Measurements from ENCODE around the gene GALNT15.

GALNT15 gene

DNA sequence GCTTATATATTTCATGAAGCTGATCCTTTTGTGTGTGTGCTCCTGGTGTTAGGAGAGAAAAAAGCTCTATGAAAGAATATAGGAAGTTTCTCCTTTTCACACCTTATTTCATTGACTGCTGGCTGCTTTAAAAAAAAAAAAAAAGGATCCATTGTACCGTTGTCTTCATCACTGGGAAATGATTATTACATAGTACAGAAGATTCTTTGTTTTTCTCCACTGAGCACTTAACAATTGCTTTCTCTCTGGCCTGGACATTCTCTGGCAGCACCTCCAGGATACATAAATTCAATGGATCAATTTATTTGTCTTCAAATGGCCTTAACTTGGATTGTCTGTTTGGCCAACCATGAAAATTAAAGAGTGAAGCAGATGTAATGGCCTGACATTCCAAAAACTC lies 53.1 kb downstream of the GALNT15 start:
- DNase-seq (ENCODE audit: low read depth): no peak

GRCh38 chr3:16229681-16230080 lies 55.2 kb downstream of the GALNT15 start:
- DNase-seq (ENCODE audit: low read depth): no peak

GRCh38 chr3:16231983-16232382 lies 57.5 kb downstream of the GALNT15 start:
- DNase-seq (ENCODE audit: low read depth): no peak

DNA sequence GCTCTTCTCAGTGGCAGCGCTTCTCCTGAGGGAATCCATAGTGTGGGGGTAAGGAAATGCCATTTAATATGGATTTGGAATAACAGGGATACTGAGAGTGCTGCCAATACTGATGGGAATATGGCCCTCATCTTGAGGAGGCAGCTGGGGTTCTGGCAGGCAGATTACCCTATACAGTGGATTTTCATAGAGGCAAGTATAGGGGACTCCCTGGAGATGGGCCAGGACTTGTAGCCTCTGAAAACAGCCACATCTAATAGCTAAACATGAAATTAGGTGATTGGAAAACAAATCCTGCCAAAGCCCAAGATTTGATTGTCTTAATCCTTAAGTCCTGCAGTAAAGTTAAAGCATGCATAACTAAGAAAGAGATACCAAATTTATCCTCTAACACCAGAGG lies 59.3 kb downstream of the GALNT15 start:
- no peak for DNase-seq (ENCODE audit: low read depth)

DNA sequence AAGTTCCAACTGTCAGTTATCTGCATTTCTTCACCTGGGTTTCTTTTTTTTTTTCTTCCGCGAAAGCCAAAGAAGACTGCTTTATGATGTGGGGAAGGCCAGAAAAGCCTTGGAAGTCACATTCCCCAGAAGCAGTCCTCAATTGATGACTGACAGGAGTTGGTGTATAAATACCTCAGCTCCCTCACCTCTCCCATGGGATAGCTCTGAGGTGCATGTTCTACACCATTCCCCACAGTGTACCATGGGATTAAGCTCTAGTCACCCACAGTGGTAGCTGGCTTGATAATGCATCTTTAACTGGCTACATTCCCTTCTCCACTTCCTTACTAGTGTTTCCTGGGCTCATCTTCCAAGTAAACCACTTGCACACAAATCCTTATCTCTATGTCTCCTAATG lies 59.8 kb downstream of the GALNT15 start:
- no peak for DNase-seq (ENCODE audit: low read depth)

DNA sequence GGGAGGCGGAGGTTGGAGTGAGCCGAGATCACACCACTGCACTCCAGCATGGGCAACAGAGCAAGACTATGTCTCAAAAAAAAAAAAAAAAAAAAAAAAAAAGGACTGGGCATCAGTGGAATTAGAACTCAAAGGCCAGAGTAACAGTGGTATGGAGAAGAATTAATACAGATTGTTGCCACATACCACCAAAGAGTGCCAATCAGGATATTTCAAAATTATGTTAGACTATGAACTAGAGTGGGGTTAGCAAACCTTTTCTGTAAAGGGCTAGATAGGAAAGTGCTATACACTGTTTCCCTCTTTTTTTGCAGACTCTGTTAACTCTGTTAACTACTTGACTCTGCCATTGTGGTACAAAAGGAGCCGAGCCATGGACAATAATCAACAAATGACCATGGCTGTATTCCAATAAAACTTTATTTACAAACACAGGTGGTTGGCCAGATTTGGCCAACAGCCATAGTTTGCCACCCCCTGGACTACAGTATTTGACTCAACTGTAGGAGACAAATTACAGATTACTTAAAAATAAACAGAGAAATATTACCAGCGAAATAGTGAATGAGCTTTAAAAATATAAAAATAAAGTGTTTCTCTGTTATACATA lies 61.7 kb downstream of the GALNT15 start:
- no peak for DNase-seq (ENCODE audit: low read depth)

GRCh38 chr3:16236856-16237393 lies 62.4 kb downstream of the GALNT15 start:
- no peak for DNase-seq (ENCODE audit: low read depth)

GRCh38 chr3:16239086-16239770 lies 64.7 kb downstream of the GALNT15 start:
- DNase-seq (ENCODE audit: low read depth): no peak

- DNase-seq (ENCODE audit: low read depth): no peak
Observed at GRCh38 chr3:16239780-16240179, 65.3 kb downstream of the GALNT15 start.

- DNase-seq (ENCODE audit: low read depth): no peak
Observed at GRCh38 chr3:16240229-16241023, 65.9 kb downstream of the GALNT15 start.

GRCh38 chr3:16241225-16241624 lies 66.7 kb downstream of the GALNT15 start:
- no peak for DNase-seq (ENCODE audit: low read depth)

DNA sequence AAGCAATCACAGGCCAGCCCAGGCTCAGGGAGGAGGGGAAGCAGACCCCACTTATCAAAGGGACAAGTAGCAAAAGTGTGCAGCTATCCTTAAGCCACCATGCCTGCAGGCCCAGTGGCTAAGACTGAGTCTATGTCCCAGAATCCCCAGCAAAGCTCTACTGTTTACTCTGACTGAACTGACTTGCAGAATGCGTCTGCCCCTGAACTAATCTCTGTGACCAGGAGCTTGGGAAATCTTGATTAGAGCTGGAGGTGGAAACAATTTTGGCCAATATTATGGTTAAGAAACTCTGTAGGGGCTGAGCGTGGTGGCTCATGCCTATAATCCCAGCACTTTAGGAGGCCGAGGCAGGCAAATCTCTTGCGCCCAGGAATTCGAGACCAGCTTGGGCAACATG lies 67.7 kb downstream of the GALNT15 start:
- DNase-seq (ENCODE audit: low read depth): no peak

GRCh38 chr3:16243706-16244490 lies 69.4 kb downstream of the GALNT15 start:
- no peak for DNase-seq (ENCODE audit: low read depth)

- DNase-seq (ENCODE audit: low read depth): no peak
Observed at GRCh38 chr3:16245609-16246008, 71.1 kb downstream of the GALNT15 start.

GRCh38 chr3:16247282-16248061 lies 73.0 kb downstream of the GALNT15 start:
- DNase-seq (ENCODE audit: low read depth): peak; percentile 75

- no peak for DNase-seq (ENCODE audit: low read depth)
Observed at GRCh38 chr3:16248556-16248955, 74.1 kb downstream of the GALNT15 start.

DNA sequence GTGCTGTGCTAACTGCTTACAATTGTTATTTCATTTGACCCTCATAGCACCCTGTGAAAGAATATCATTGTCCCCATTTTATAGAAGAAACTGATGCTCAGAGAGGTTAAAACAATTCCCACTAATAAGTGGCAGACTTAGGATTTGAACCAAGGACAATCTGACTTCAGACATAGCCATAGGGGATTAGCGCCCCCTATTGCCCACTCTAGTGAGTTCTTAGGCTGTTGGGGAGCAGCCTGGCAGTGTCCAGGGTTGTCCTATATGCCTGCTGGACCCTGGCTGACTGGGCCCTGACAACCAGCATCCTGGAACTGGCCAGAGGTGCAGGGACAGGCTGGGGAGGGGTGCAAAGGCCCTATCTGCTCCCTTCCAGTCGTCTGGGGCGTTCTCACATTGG lies 74.9 kb downstream of the GALNT15 start:
- DNase-seq (ENCODE audit: low read depth): no peak

DNA sequence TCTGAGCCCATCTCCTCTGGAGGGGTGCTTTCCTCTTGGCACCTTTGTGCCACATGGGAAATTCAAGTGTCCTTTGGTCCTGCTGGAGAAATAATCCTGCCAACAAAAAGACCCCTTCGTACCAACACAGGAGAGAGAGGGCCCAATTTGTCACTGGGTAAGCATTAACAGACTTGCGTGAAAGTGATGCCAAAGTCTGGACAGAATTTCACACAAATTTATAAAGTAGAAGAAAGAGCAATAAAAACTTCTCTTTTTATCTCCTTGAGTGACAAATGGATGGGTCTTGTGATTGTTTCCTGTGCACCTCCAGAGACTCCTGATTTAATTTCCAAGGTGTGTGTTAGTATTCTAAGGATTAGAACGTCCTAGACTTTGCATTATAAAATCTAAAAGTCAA lies 75.4 kb downstream of the GALNT15 start:
- no peak for DNase-seq (ENCODE audit: low read depth)

- no peak for DNase-seq (ENCODE audit: low read depth)
Observed at GRCh38 chr3:16251316-16252085, 77.0 kb downstream of the GALNT15 start.

DNA sequence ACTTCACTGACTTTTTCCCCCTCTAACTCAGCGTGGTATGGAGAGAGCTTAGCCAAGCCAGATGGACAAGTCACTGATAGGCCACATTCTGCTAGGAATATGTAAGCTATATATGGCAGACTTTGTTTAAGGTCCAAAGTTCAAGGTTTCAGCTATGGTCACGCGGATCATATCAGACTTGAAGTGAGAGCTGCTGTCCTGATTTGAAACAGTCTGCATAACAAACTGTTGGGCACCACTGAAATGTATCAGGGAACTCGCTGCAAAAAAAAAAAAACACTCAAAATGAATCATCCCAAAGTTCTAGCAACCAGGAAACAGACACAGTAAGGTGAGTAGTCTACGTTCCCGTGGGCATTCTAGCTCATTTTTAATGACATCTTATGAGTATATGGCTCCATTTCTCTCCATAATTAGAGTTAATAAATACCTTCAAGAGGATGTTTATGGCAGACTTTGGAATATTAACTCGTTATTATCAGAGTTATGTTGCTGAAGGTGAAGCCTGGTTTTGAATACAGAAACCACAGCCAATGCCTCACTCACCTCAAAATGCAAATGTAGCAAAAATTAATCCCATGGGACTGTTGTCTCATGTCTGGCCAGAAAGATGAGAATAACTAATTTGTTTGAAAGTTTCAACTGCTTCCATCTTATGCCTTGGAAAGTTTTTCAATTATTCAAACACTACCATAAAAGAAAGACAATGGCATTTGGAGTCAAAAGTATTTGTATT lies 77.9 kb downstream of the GALNT15 start:
- DNase-seq (ENCODE audit: low read depth): no peak
